GM12878 (cell line): ENCODE results near the gene CXCR6. TPM values are rescaled to one million over a fixed set of nuclear protein-coding genes. Genes with fewer than 3 reads are reported as not detected.

Source experiments
- ATAC-seq: fragments of 200-7000 bp; cut with Tn5 transposase; 3 replicates; pipeline ENCODE4 v1.9.1; 2020; ENCODE audit warnings: mild to moderate bottlenecking, moderate library complexity
- BruUV-seq: library from RNA; stranded (reverse); fragments of 400-500 nt; replicated peaks from 2 replicates; lab custom pipeline; 2021; lab: Mats Ljungman, UMichigan
- CTCF ChIA-PET: fragments of 300-600 bp; sonication (Branson Sonifier 250); formaldehyde crosslinking; extraction: SDS; loops from one replicate; lab custom pipeline; 2021; ENCODE audit warnings: inconsistent platforms; lab: Yijun Ruan, JAX
- POLR2A ChIA-PET: fragments of 350-600 bp; formaldehyde crosslinking; extraction: SDS; loops from one replicate; lab custom pipeline; 2021; ENCODE audit warnings: inconsistent platforms; lab: Charles Lee
- RAD21 ChIA-PET: fragments of 300-600 bp; sonication (Branson Sonifier 250); formaldehyde crosslinking; loops from one replicate; lab custom pipeline; 2023; ENCODE audit warnings: antibody characterized with exemption; ENCODE audit not compliant: unreplicated experiment; lab: Charles Lee
- SMC1A ChIA-PET: fragments of 300-600 bp; sonication (Branson Sonifier 250); formaldehyde crosslinking; loops from one replicate; lab custom pipeline; 2023; ENCODE audit not compliant: unreplicated experiment, uncharacterized antibody; lab: Charles Lee
- DNase-seq: peaks from one replicate; pipeline ENCODE4 v3.0.0-alpha.2; 2011; ENCODE audit warnings: low read depth, low spot score
- FAIRE-seq: peaks from 3 replicates; lab custom pipeline; 2011; peaks lifted over from hg19 to GRCh38; lab: Jason Lieb, UNC
- H2AFZ ChIP-seq: 2 replicates; pipeline ENCODE4 v1.6.0; 2011; ENCODE audit warnings: low read depth, low read length, control low read depth; ENCODE audit not compliant: control insufficient read depth
- H3K27ac ChIP-seq: 2 replicates; pipeline ENCODE4 v1.5.1; 2011; ENCODE audit warnings: control low read depth; ENCODE audit not compliant: control insufficient read depth, insufficient read depth
- H3K27me3 ChIP-seq, 2 experiments: replicated peaks in 1 of 2; 2 replicates each; pipeline versions ENCODE4 v1.6.0 to v1.6.1; 2011; ENCODE audit warnings: low read length in 1 of 2; ENCODE audit not compliant: control insufficient read depth in 2 of 2, insufficient read depth in 2 of 2
- H3K36me3 ChIP-seq, 2 experiments: 2 replicates each; pipeline ENCODE4 v1.5.1; 2011; ENCODE audit warnings: low read length in 1 of 2; ENCODE audit not compliant: control insufficient read depth in 2 of 2, insufficient read depth in 2 of 2
- H3K4me1 ChIP-seq: 2 replicates; pipeline ENCODE4 v1.6.1; 2011; ENCODE audit warnings: mild to moderate bottlenecking, low read length, moderate library complexity, mixed read lengths; ENCODE audit not compliant: control insufficient read depth, insufficient read depth
- H3K4me2 ChIP-seq: 2 replicates; pipeline ENCODE4 v1.6.0; 2011; ENCODE audit warnings: control low read depth; ENCODE audit not compliant: control insufficient read depth, insufficient read depth
- H3K4me3 ChIP-seq: fragments of 200-600 bp; sonication (generic); 2 replicates; pipeline ENCODE4 v1.5.1; 2016
- H3K79me2 ChIP-seq: 2 replicates; pipeline ENCODE4 v1.6.0; 2011; ENCODE audit warnings: low read length; ENCODE audit not compliant: control insufficient read depth, insufficient read depth
- H3K9ac ChIP-seq: 2 replicates; pipeline ENCODE4 v1.8.0; 2011; ENCODE audit warnings: low read length, control low read depth, mixed read lengths; ENCODE audit not compliant: control insufficient read depth, insufficient read depth
- H3K9me3 ChIP-seq: replicated peaks from 3 replicates; pipeline ENCODE4 v1.5.1; 2011; ENCODE audit warnings: mild to moderate bottlenecking, low read length; ENCODE audit not compliant: control insufficient read depth, insufficient read depth
- H4K20me1 ChIP-seq: 2 replicates; pipeline ENCODE4 v1.6.0; 2011; ENCODE audit not compliant: control insufficient read depth, insufficient read depth
- E2F8 ChIP-seq: fragments of 450-650 bp; IDR thresholded peaks from 2 replicates; pipeline ENCODE4 v1.6.1; 2018; ENCODE audit warnings: mild to moderate bottlenecking, low read depth, moderate library complexity; ENCODE audit not compliant: partially characterized antibody
- EGR1 ChIP-seq, 2 experiments: IDR thresholded peaks; 1 replicate in 1 of 2; 2 replicates in 1 of 2; pipeline ENCODE4 v1.6.1; 2011 to 2012; ENCODE audit warnings: low read depth in 2 of 2, low read length in 2 of 2, borderline replicate concordance in 1 of 2, mild to moderate bottlenecking in 1 of 2, moderate library complexity in 1 of 2
- EP300 ChIP-seq, 2 experiments: fragments of 150-350 bp in 1 of 2; IDR thresholded peaks; 2 replicates each; pipeline ENCODE4 v1.6.1; 2011 to 2012; ENCODE audit warnings: low read depth in 2 of 2, low read length in 2 of 2, borderline replicate concordance in 1 of 2, improper control_type of control experiment in 1 of 2, inconsistent platforms in 1 of 2; ENCODE audit not compliant: control insufficient read depth in 1 of 2
- ETV6 ChIP-seq, 2 experiments: fragments of 450-650 bp in 1 of 2; IDR thresholded peaks in 1 of 2; conservative IDR thresholded peaks in 1 of 2; 2 replicates each; pipeline ENCODE4 v1.6.1; 2014; ENCODE audit warnings: antibody characterized with exemption in 1 of 2, borderline replicate concordance in 1 of 2, low read depth in 1 of 2, mild to moderate bottlenecking in 1 of 2, moderate library complexity in 1 of 2
- EZH2 ChIP-seq: IDR thresholded peaks from 2 replicates; pipeline ENCODE4 v1.6.1; 2012; ENCODE audit warnings: low read depth, mild to moderate bottlenecking, control low read depth, inconsistent platforms, low read length, borderline replicate concordance; ENCODE audit not compliant: control insufficient read depth
- IRF3 ChIP-seq: fragments of 450-650 bp; IDR thresholded peaks from 2 replicates; pipeline ENCODE4 v1.6.1; 2014; ENCODE audit warnings: mild to moderate bottlenecking
- IRF4 ChIP-seq: IDR thresholded peaks from 2 replicates; pipeline ENCODE4 v1.6.1; 2011; ENCODE audit warnings: low read depth, low read length
- RFX5 ChIP-seq: IDR thresholded peaks from 2 replicates; pipeline ENCODE4 v1.6.1; 2011; ENCODE audit warnings: low read depth, low read length, improper control_type of control experiment
- SUZ12 ChIP-seq: fragments of 200-600 bp; sonication (generic); IDR thresholded peaks from one replicate; pipeline ENCODE4 v1.6.1; 2018; ENCODE audit warnings: antibody characterized with exemption, mild to moderate bottlenecking; ENCODE audit not compliant: unreplicated experiment
- ZBED1 ChIP-seq: IDR thresholded peaks from 2 replicates; pipeline ENCODE4 v1.6.1; 2016; ENCODE audit warnings: borderline replicate concordance
- ZNF207 ChIP-seq: fragments of 450-650 bp; IDR thresholded peaks from 2 replicates; pipeline ENCODE4 v1.6.1; 2014; ENCODE audit warnings: antibody characterized with exemption, mild to moderate bottlenecking, borderline replicate concordance
- WGBS: methylation state at CpG from one replicate; pipeline ENCODE4 v1.1.6; 2016; ENCODE audit warnings: low lambda C conversion rate; ENCODE audit not compliant: insufficient replicate concordance, insufficient coverage; ENCODE audit errors: missing lambda C conversion rate; 5-methylcytosine and 5-hydroxymethylcytosine counted together
- in situ Hi-C: fragments of 300-500 bp; cut with MboI; formaldehyde crosslinking; loops from 9 replicates; pipeline ENCODE4 v1.14.3; 2018; ENCODE audit warnings: mixed read lengths
- intact Hi-C: fragments of 100-400 bp; cut with micrococcal nuclease; formaldehyde crosslinking; loops from one replicate; pipeline ENCODE4 v1.14.2; 2022; ENCODE audit not compliant: unreplicated experiment
- polyA plus RNA-seq, 11 experiments: library from polyadenylated mRNA; depleted of rRNA in 4 of 11; unstranded in 6 of 11; stranded (reverse) in 5 of 11; fragments of >200 nt; fragmentation: Nextera tagmentation in 4 of 11; fragmentation: Illumina TruSeq in 1 of 11; extraction: Ambion mirVana in 4 of 11; extraction: Trizol in 1 of 11; gene quantifications; 1 replicate in 1 of 11; 2 replicates in 10 of 11; pipeline versions ENCODE4 v1.2.1 to v1.2.3, GENCODE V29; 2011 to 2016; ENCODE audit warnings: inconsistent platforms in 2 of 11, missing spikeins in 2 of 11, low read depth in 1 of 11
- total RNA-seq, 4 experiments: library from RNA; depleted of rRNA in 3 of 4; stranded (reverse); fragments of >200 nt in 3 of 4; fragmentation: Illumina TruSeq in 1 of 4; extraction: Trizol in 1 of 4; gene quantifications; 2 replicates each; pipeline versions ENCODE4 v1.2.1 to v1.2.3, GENCODE V29; 2013 to 2021

The CXCR6 gene
- total and polyA plus RNA-seq, 10 of the 15 experiments (the other 5 are each of a cell fraction or from before 2014, with no cell fraction given), result 0.04 to 0.20 (median 0.12) TPM; not detected in 5

DNA sequence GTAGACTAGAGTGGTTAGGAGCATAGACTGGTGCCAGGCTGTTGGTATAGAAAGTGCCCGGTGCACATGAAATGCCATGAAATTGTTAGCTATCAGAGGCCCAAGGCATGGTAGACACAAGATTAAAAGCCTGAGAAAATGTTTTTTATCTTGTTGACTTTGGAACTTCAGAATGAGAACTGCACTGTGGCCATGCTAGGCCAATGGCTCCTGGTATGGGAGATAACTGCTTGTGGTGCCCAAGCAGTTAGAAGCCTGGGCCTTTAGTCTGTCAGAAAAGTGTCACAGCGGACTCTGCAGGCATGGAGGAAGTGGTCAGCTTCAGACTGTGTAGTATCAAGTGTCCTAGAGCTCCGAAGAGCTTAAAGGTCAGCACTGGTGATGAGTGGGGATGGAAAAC, 40.5 kb downstream of the CXCR6 start (continued):
- TF ChIP-seq ZNF207, result no peak

DNA sequence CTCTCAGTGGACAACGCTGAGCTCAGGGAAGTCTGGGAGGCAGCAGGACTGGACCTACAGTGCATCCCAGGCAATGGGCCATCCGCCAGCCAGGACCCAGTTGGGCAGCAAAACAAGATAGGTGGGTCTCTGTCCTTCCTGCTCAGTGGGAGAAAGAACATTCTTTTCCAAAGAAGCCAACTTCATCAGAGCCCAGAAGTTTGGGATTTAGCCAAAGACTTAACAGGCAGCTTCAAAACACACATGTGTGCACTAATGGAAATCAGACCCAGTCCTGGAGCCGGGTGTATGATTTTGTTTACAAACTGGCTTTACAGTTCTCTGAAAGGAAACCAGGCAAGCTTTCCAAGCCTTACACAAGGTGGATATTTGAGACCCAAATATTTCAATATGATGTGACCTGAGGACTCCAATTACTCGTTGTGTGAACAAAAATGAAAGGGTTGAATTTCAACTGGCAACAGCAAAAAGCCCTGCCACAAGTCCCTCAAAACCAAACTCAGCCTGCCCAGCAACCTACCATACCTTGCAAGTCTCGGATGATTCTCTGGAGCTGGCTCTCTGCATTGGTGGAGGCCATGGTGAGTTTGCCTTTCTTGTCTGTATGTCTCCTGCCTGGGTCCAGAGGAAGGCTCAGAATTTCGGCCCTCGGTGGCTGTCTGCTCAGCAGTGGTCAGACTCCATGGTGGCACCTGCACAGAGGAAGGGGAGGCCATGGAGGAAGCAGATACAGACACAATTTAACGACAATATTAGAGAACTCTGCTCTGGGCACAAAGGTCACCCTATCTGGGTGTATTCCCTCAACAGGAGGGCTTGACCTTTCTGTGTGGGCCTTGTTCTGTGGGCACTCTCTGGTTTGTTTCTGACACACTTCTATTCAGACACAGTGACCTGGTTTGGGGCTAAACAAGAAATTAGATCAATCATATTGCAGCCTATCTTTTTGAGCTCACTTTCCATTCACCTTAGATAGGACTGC, 41.4 kb downstream of the CXCR6 start:
- 92% methylated on average over 8 of the region's 8 CpGs for WGBS
- Histone ChIP-seq H3K27ac (no peak overlapping the region), H3K4me3 (no peak overlapping the region), H3K9ac (no peak overlapping the region), H3K4me1 (peaks cover 2% of the 10 kb centered on the region; the same call in 1 of the 2 replicates), H3K27me3 (no peaks in the 10 kb centered on the region), H3K79me2 (no peaks in the 10 kb centered on the region), H4K20me1 (no peaks in the 10 kb centered on the region; the same call in 1 of the 2 replicates), H3K36me3 (peaks cover 7 to 15% of the 10 kb centered on the region in 2 experiments), H3K4me2 (no peak overlapping the region), H2AFZ (no peak overlapping the region), H3K9me3 (no peaks in the 10 kb centered on the region)
- RAD21 ChIA-PET, result interaction anchor here (1.6 kb wide), 1 partner anchor 12 kb away, joined by 3 read pairs; no protein-coding TSS in a partner anchor
- intact Hi-C loops, result no loop called here
- BruUV-seq, result no TSS peak
- no peak for ATAC-seq
- in situ Hi-C loops, result no loop called here
- POLR2A ChIA-PET, result interaction anchor here (2.2 kb wide), 1 partner anchor 12 kb away, joined by 7 read pairs; no protein-coding TSS in a partner anchor
- SMC1A ChIA-PET, result interaction anchor here (1.0 to 1.2 kb wide), 2 partner anchors 9 to 22 kb away, joined by 3 read pairs; no protein-coding TSS in a partner anchor
- FAIRE-seq, result no peak
- CTCF ChIA-PET, result interaction anchor here (0.7 kb wide), 2 partner anchors 11 to 95 kb away, joined by 3 read pairs; no protein-coding TSS in a partner anchor
- DNase-seq, result no peak
- TF ChIP-seq EGR1 (IDR thresholded peaks at IDR 0.05; ENCODE audit: borderline replicate concordance in 1 of 2, low read depth in 2 of 2, low read length in 2 of 2) (no peak), E2F8 (no peak), ZBED1 (no peak), ETV6 (conservative IDR thresholded peaks at IDR 0.05 in 1 of 2, IDR thresholded peaks at IDR 0.05 in 1 of 2; ENCODE audit: borderline replicate concordance in 1 of 2, low read depth in 1 of 2) (no peak), IRF4 (no peak), EZH2 (no peak), EP300 (IDR thresholded peaks at IDR 0.05; ENCODE audit: borderline replicate concordance in 1 of 2, control insufficient read depth in 1 of 2, low read depth in 2 of 2, low read length in 2 of 2) (no peak), SUZ12 (no peak), IRF3 (no peak), RFX5 (no peak)
